Neural cell (in vitro differentiated cells): ENCODE measurements around the gene ITGB1. TPM values are rescaled to one million over a fixed set of nuclear protein-coding genes. Genes with fewer than 3 reads are reported as not detected.

Experiments used
- H2AFZ ChIP-seq: fragments of 200-600, 300-800 bp; sonication (generic), shearing (Covaris generic); 2 replicates; pipeline ENCODE4 v1.6.0; 2014; ENCODE audit warnings: low read depth, mild to moderate bottlenecking, antibody characterized with exemption, low read length, moderate library complexity
- H3F3A ChIP-seq: fragments of 200-600 bp; shearing (Covaris generic); 2 replicates; pipeline ENCODE4 v1.6.1; 2016; ENCODE audit warnings: mild to moderate bottlenecking, moderate library complexity, mixed read lengths, antibody characterized with exemption, low read length; ENCODE audit not compliant: insufficient read depth, poor library complexity, severe bottlenecking
- H3K27ac ChIP-seq: fragments of 200-600, 300-800 bp; sonication (generic), shearing (Covaris generic); 2 replicates; pipeline ENCODE4 v1.5.1; 2014; ENCODE audit warnings: mild to moderate bottlenecking, low read length, moderate library complexity
- H3K27me3 ChIP-seq: fragments of 300-800, 200-600 bp; sonication (generic), shearing (Covaris generic); 2 replicates; pipeline ENCODE4 v1.6.0; 2014; ENCODE audit warnings: mild to moderate bottlenecking, low read depth, low read length, moderate library complexity; ENCODE audit not compliant: insufficient read depth
- H3K36me3 ChIP-seq: fragments of 300-800, 200-600 bp; sonication (generic), shearing (Covaris generic); 2 replicates; pipeline ENCODE4 v1.5.1; 2014; ENCODE audit warnings: mild to moderate bottlenecking, antibody characterized with exemption, low read length, moderate library complexity; ENCODE audit not compliant: insufficient read depth
- H3K4me2 ChIP-seq: fragments of 300-800, 200-600 bp; sonication (generic), shearing (Covaris generic); 2 replicates; pipeline ENCODE4 v1.6.0; 2014; ENCODE audit warnings: mild to moderate bottlenecking, low read length
- H3K4me3 ChIP-seq: fragments of 300-800, 200-600 bp; sonication (generic), shearing (Covaris generic); 2 replicates; pipeline ENCODE4 v1.5.1; 2014; ENCODE audit warnings: mild to moderate bottlenecking, low read length, moderate library complexity
- H3K79me2 ChIP-seq: fragments of 200-600 bp; shearing (Covaris generic); replicated peaks from 2 replicates; pipeline ENCODE4 v1.6.0; 2014; ENCODE audit warnings: mild to moderate bottlenecking, low read length, moderate library complexity; ENCODE audit not compliant: insufficient read depth
- H3K9ac ChIP-seq: fragments of 300-800, 200-600 bp; sonication (generic), shearing (Covaris generic); 2 replicates; pipeline ENCODE4 v1.6.1; 2016; ENCODE audit warnings: mild to moderate bottlenecking, low read length, mixed read lengths
- H3K9me2 ChIP-seq: fragments of 200-600 bp; shearing (Covaris generic); 2 replicates; pipeline ENCODE4 v1.6.1; 2016; ENCODE audit warnings: mild to moderate bottlenecking, low read length, mixed read lengths; ENCODE audit not compliant: insufficient read depth
- H3K9me3 ChIP-seq: fragments of 200-600, 300-800 bp; sonication (generic), shearing (Covaris generic); 2 replicates; pipeline ENCODE4 v1.6.1; 2016; ENCODE audit warnings: mild to moderate bottlenecking, mixed run types, low read length, moderate library complexity, mixed read lengths
- H4K20me1 ChIP-seq: fragments of 200-600 bp; shearing (Covaris generic); 2 replicates; pipeline ENCODE4 v1.6.1; 2016; ENCODE audit warnings: mild to moderate bottlenecking, mixed run types; ENCODE audit not compliant: insufficient read depth
- EP300 ChIP-seq: fragments of 450-650 bp; conservative IDR thresholded peaks from 2 replicates; pipeline ENCODE4 v1.6.1; 2014; ENCODE audit warnings: antibody characterized with exemption, mild to moderate bottlenecking, moderate library complexity; ENCODE audit not compliant: poor library complexity, severe bottlenecking
- EZH2 ChIP-seq: fragments of 200-600, 300-800 bp; shearing (Covaris generic), sonication (generic); IDR thresholded peaks from 2 replicates; pipeline ENCODE4 v1.6.1; 2014; ENCODE audit warnings: antibody characterized with exemption, low read length, borderline replicate concordance, mild to moderate bottlenecking; ENCODE audit not compliant: insufficient read depth, poor library complexity, severe bottlenecking
- MXI1 ChIP-seq: fragments of 450-650 bp; conservative IDR thresholded peaks from 2 replicates; pipeline ENCODE4 v1.6.1; 2014; ENCODE audit warnings: antibody characterized with exemption, mild to moderate bottlenecking; ENCODE audit not compliant: poor library complexity, severe bottlenecking
- POLR2AphosphoS5 ChIP-seq: IDR thresholded peaks from 2 replicates; pipeline ENCODE4 v1.6.1; 2012
- RAD21 ChIP-seq: fragments of 450-650 bp; conservative IDR thresholded peaks from 2 replicates; pipeline ENCODE4 v1.6.1; 2014; ENCODE audit warnings: antibody characterized with exemption, mild to moderate bottlenecking, moderate library complexity
- SMC3 ChIP-seq: fragments of 450-650 bp; conservative IDR thresholded peaks from 2 replicates; pipeline ENCODE4 v1.6.1; 2014; ENCODE audit warnings: antibody characterized with exemption, mild to moderate bottlenecking, moderate library complexity; ENCODE audit not compliant: poor library complexity
- TAF1 ChIP-seq: IDR thresholded peaks from 2 replicates; pipeline ENCODE4 v1.6.1; 2012; ENCODE audit warnings: low read depth
- polyA plus RNA-seq: library from polyadenylated mRNA; depleted of rRNA; stranded (reverse); fragments of >200 nt; gene quantifications from 2 replicates; pipeline ENCODE4 v1.2.3, GENCODE V29; 2014
- TF ChIP-seq, protein P1 (sequence below): IDR thresholded peaks from 2 replicates; pipeline ENCODE4 v1.6.1; 2012; ENCODE audit warnings: borderline replicate concordance
- TF ChIP-seq, protein P2 (sequence below): fragments of 450-650 bp; IDR thresholded peaks from 2 replicates; pipeline ENCODE4 v1.5.1; 2014; ENCODE audit warnings: antibody characterized with exemption, mild to moderate bottlenecking, moderate library complexity; ENCODE audit not compliant: poor library complexity, severe bottlenecking

Gene ITGB1
- polyA plus RNA-seq, 1 donor from 2014 or later: 62.4 TPM

DNA sequence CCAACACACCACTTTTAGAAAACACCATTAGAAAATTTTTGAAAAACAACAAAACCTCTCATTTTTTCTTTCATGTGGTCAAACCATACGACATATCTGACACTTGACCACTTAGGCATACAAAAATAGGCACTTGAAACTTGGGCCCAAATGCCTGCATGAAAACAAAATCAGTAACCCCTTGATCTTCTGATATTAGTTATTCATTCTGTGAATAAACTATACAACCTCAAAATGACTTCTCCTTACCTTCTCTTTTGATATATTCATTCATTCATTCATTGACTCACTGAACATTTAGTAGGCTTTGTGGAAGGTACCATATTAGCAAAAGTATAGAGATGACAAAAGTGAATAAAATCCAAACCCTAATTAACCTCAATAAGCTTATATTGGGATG, 26.4 kb downstream of the ITGB1 start:
- H3K9me2 ChIP-seq: no peaks in the 10 kb centered on the region
- H2AFZ ChIP-seq: no peak overlapping the region
- H3K79me2 ChIP-seq: peaks cover 41% of the 10 kb centered on the region
- TF ChIP-seq, protein P1, sequence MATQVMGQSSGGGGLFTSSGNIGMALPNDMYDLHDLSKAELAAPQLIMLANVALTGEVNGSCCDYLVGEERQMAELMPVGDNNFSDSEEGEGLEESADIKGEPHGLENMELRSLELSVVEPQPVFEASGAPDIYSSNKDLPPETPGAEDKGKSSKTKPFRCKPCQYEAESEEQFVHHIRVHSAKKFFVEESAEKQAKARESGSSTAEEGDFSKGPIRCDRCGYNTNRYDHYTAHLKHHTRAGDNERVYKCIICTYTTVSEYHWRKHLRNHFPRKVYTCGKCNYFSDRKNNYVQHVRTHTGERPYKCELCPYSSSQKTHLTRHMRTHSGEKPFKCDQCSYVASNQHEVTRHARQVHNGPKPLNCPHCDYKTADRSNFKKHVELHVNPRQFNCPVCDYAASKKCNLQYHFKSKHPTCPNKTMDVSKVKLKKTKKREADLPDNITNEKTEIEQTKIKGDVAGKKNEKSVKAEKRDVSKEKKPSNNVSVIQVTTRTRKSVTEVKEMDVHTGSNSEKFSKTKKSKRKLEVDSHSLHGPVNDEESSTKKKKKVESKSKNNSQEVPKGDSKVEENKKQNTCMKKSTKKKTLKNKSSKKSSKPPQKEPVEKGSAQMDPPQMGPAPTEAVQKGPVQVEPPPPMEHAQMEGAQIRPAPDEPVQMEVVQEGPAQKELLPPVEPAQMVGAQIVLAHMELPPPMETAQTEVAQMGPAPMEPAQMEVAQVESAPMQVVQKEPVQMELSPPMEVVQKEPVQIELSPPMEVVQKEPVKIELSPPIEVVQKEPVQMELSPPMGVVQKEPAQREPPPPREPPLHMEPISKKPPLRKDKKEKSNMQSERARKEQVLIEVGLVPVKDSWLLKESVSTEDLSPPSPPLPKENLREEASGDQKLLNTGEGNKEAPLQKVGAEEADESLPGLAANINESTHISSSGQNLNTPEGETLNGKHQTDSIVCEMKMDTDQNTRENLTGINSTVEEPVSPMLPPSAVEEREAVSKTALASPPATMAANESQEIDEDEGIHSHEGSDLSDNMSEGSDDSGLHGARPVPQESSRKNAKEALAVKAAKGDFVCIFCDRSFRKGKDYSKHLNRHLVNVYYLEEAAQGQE: no peak
- no peak for TF ChIP-seq MXI1
- no peak for TF ChIP-seq EP300
- TF ChIP-seq, protein P2, sequence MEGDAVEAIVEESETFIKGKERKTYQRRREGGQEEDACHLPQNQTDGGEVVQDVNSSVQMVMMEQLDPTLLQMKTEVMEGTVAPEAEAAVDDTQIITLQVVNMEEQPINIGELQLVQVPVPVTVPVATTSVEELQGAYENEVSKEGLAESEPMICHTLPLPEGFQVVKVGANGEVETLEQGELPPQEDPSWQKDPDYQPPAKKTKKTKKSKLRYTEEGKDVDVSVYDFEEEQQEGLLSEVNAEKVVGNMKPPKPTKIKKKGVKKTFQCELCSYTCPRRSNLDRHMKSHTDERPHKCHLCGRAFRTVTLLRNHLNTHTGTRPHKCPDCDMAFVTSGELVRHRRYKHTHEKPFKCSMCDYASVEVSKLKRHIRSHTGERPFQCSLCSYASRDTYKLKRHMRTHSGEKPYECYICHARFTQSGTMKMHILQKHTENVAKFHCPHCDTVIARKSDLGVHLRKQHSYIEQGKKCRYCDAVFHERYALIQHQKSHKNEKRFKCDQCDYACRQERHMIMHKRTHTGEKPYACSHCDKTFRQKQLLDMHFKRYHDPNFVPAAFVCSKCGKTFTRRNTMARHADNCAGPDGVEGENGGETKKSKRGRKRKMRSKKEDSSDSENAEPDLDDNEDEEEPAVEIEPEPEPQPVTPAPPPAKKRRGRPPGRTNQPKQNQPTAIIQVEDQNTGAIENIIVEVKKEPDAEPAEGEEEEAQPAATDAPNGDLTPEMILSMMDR: no peak
- no peak for TF ChIP-seq POLR2AphosphoS5
- no peak for TF ChIP-seq RAD21
- TF ChIP-seq EZH2: no peak
- no peak for TF ChIP-seq TAF1
- no peaks in the 10 kb centered on the region for H3K27me3 ChIP-seq
- no peak overlapping the region for H3K9ac ChIP-seq
- H3K36me3 ChIP-seq: peaks cover 21% of the 10 kb centered on the region
- peaks cover 4% of the 10 kb centered on the region for H4K20me1 ChIP-seq
- H3K27ac ChIP-seq: no peak overlapping the region
- H3K4me3 ChIP-seq: no peak overlapping the region
- peaks cover under 1% of the 10 kb centered on the region for H3F3A ChIP-seq
- no peaks in the 10 kb centered on the region for H3K9me3 ChIP-seq
- H3K4me2 ChIP-seq: no peak overlapping the region

DNA sequence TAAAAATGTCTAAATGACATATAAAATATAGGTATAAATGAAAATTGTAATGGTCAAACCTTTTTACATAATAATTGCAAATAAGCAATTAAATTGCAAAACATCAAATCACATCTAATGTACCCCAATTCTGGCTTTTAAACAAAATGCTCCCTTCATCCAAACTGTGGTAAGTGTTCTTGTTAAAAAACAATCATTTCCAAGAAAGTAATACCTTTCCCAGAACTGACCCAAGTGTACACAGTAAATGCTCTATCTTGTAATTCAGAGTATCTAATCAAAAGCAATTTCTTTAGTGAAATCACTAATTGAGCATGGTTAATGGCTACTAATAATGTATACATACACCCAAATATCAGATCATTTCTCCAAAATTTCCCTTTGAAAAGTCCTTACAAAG, 28.0 kb downstream of the ITGB1 start:
- peaks cover 26% of the 10 kb centered on the region for H3K36me3 ChIP-seq
- peaks cover 26% of the 10 kb centered on the region for H3K79me2 ChIP-seq
- no peak overlapping the region for H2AFZ ChIP-seq
- H3K27me3 ChIP-seq: no peaks in the 10 kb centered on the region
- H3F3A ChIP-seq: no peaks in the 10 kb centered on the region
- peaks cover 2% of the 10 kb centered on the region for H4K20me1 ChIP-seq
- TF ChIP-seq TAF1 (no peak), POLR2AphosphoS5 (no peak), SMC3 (no peak), EZH2 (no peak), RAD21 (no peak), EP300 (no peak), MXI1 (no peak)
- TF ChIP-seq, protein P1: no peak
- TF ChIP-seq, protein P2: no peak
- no peak overlapping the region for H3K4me3 ChIP-seq
- H3K9ac ChIP-seq: no peak overlapping the region
- no peak overlapping the region for H3K27ac ChIP-seq
- no peaks in the 10 kb centered on the region for H3K9me2 ChIP-seq
- H3K9me3 ChIP-seq: no peaks in the 10 kb centered on the region
- H3K4me2 ChIP-seq: no peak overlapping the region
